SK-N-DZ (cell line): ENCODE results near the gene CCDC190.
"Not testable (repeated sequence)": the region's sequence is repeated elsewhere in the genome, so short reads cannot be mapped to it uniquely, and the experiment has no call there.

ENCODE experiments used
- DNase-seq: peaks from one replicate; pipeline ENCODE4 v3.0.0-alpha.2; 2015; ENCODE audit warnings: low spot score

The CCDC190 gene

DNA sequence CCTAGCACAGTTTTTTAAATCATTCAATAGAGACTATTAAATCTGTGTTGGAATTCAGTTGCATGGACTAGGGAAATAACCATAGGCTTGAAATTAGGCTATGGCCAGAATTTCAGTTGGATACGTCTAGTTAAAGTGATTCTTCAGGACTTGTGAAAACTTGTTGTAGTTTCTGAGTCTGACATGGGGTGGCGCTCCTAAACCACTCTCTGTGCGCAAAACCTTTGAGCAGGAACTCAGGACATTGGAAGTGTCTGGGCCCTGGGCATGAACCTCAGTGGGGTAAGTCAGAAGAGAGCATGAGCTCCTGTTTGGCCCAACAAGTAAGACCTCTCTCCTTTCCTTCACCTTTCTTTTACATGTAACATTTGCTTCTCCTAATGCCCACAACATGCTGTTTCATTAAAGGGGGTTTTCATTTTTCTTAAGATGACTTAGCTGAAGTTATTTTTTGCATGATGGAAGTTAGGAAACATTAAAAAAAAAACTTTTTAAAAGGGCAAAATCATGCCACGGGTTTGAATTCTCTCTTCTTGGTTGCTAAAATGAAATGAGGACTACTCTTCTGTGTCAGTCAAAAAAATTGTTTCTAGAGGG, 17.1 kb upstream of the CCDC190 start:
- peak; percentile 73 for DNase-seq

DNA sequence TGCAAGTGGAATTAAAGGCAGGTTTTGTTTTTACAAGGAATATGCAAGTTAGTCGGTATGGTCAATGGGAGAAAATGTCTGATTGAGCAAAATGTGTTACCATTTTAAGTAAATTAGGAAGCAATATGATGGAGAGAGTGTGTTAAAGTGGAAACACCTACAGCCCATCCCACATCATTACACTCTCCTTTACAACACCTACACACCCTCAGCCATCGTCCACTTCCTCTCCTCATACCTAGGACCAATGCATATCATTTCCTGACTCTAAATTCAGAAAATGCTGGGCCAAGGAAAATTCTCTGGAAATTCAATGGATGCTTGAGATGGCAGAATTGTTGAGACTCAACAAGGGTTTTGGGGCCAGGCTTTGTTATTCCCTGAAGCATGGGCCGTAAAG, 16.4 kb upstream of the CCDC190 start:
- no peak for DNase-seq

DNA sequence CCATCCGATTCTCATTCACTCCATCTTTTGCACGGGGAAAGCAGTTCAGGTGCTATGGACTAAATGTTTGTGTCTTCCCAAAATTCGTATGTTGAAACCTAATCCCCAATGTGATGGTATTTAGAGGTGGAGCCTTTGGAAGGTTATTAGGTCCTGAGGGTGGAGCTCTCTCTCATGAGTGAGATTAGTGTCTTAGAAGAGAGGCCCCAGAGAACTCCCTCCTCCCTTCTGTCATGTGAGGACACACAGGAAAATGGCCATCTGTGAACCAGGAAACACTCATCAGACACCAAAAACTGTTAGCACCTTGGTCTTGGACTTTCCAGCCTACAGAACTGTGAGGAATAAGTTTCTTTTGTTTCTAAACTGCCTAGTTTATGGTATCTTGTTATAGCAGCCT, 15.8 kb upstream of the CCDC190 start:
- no peak for DNase-seq

DNA sequence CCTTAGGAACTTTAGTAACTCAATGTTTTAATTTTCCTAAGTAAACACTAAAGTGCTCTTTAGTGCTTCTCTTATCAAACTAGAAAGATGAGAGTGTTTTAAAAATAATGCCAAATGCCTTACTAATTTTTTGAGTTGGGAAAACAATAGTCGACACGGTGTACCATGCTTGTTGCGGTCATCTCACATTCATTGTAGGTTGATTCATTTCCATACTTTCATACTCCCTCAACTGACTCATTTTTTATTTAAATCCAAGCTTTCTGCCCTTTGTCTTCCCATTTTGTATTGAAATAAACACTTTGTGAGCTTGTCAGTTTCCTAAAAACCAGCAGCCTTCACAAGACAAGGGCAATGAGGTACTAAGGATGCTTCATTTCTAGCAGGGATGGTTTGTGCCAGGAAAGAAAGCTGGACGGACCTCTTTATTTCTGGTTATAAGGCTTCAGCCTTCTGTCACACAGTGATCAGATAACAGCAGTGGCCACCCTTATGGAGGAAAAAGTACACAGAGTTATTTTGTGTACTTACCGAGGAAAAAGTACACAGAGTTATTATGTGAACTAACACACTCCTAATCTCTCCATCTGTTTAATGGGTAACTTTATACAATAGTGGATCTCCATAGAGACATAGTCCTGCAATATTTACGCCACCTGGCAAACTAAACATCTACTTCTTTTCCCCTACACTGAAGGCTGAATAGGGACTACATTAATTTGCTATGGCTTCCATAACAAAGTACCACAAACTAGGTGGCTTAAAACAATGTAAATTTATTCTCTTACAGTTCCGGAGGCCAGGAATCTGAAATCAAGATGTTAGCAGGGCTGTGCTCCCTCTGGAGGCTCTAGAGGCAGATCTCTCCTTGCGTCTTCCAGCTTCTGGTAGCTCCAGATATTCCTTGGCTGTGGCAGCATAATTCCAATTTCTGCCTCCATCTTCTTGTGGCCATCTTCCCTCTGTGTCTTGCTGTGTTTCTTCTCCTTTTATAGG, 13.0 kb upstream of the CCDC190 start:
- no peak for DNase-seq

DNA sequence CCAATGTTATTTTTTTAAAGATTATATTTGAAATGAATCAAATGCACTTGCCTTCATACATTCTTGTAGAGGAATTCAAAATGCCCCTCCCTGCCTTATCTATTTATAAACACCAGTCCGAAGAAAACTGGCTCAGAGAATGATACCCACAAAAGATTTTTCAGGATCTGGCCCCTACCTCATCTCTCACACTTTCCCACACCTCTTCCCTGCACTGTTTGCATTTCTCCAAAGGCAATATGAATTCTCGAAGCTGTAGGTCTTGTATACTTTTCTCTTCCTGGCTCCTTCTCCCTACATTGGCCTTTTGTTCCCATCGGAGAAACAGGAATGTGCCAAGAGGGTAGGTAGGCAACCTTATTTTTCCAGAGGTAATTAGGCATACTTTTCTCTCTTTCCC, 12.0 kb upstream of the CCDC190 start:
- DNase-seq, result no peak

DNA sequence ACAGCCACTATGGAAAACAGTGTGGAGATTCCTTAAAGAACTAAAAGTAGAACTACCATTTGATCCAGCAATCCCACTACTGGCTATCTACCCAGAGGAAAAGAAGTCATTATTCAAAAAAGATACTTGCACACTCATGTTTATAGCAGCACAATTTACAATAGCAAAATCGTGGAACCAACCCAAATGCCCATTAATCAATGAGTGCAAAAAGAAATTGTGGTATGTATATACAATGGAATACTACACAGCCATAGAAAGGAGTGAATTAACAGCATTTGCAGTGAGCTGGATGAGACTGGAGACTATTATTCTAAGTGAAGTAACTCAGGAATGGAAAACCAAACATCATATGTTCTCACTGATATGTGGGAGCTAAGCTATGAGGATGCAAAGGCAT, 10.4 kb upstream of the CCDC190 start:
- DNase-seq, result not testable (repeated sequence)

DNA sequence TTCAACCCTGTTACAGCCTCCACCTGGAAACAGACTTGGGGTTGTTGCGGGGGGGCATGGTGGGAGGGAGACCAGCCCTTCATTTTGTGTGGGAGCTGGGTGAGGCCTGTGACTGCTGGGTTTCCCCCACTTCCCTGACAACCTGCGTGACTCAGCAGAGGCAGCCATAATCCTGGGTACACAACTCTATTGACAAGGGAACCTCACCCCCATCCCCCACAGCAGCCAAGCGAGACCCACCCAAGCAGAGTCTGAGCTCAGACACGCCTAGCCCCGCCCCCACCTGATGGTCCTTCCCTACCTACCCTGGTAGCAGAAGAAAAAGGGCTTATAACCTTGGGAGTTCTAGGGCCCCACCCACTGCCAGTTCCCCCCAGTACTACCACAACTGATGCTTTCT, 8.0 kb upstream of the CCDC190 start:
- no peak for DNase-seq

DNA sequence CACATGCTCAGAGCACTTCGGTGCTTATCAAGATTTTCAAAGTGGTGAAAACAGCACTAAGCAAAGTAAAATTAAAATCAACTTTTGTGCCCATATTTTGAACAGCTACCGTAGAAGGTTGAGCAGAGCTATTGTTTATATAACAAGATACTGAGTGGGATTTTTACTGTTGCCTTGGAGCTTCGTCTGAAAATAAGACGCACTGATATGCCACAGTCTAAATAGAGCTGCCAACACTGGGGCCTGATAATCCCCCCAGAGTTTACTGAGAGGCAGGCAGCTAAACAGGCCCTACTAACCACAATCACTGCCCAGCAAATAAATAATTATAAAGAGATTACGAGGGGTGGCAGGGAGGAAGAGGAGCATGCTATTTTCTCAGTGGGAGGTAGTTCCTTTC, 650 bp upstream of the CCDC190 start:
- DNase-seq, result no peak

DNA sequence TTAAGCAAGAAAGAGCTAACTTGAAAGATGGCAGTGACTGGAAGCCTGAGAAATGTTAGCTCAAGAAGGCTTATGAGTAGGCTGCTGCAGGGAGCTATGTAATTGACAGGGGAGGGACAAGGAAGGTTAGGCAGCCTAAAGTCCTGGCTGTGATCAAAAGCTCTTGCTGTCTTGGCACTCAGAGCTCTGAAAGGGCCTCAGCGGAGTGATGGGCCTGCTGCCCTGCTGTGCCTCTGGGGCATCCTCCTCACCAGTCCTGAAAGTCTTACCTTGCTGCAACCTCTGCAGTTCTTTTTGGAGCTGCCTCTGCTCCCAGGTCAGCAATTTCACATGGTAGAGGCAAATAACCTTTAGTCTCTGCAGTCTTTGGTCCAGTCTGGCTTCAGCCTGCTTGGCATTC, 1.8 kb downstream of the CCDC190 start:
- DNase-seq, result no peak

DNA sequence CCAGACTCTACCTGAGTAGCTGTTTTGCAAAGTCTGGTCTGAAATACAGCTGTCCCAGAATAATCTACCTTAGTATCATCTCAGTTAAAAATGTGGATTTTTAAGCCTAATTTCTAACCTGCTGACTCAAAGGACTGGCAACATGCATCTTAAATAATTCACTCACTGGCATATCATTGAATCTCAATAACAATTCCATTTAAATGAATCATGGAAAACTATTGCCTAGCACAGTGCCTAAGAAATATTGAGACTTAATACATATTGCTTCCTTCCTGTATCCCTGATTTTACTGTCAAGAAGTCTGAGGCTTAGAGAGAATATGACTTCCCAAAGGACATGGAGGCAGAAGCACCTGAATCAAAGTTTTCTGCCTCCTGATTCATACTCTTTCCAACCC, 3.1 kb downstream of the CCDC190 start:
- no peak for DNase-seq

DNA sequence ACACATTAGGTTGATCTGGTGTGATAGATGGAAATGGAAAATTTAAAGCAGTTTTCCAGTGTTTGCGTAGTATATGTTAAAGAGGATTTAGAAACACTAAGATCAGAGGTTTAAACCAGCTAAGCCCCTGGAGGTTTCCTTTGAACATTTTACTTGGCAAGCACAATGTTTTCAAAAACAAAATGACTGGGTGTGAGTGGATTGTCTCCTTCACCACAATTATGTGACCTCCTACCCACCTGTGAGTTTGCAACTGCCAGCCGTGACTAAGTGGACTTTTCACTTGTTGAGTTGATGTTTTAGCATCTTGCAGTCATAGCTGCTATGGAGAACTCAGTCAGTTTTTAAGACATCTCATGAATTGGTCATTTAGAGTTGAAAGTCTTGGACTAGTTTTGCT, 4.7 kb downstream of the CCDC190 start:
- no peak for DNase-seq

DNA sequence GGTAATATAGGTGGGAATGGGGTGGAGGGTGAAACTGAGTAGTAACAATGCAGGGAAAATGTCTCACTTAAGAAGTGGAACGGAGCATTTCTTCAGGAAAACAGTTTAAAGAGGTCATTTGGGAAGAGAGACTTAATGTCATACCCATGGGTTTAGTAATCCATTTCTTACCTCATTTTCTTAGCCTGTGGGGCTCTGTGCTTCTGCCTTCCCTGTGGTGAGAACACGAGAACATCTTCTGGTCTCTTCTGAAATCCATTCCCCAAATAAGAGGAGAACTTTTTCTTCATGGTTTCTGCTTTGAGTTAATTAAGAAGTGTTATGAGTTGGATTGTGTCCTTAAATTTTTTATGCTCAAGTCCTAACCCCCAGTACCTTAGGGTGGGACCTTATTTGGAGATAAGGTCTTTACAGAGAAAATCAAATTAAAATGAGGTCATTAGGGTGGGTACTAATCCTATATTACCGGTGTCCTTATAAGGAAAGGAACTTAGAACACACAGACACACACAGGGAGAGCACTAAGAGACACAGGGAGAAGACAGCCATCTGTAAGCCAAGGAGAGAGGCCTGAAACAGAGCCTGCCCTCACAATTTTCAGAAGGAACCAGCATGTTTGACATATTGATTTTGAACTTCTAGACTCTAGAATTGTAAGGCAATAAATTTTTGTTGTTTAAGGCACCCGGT, 5.4 kb downstream of the CCDC190 start:
- peak; percentile 54 for DNase-seq

DNA sequence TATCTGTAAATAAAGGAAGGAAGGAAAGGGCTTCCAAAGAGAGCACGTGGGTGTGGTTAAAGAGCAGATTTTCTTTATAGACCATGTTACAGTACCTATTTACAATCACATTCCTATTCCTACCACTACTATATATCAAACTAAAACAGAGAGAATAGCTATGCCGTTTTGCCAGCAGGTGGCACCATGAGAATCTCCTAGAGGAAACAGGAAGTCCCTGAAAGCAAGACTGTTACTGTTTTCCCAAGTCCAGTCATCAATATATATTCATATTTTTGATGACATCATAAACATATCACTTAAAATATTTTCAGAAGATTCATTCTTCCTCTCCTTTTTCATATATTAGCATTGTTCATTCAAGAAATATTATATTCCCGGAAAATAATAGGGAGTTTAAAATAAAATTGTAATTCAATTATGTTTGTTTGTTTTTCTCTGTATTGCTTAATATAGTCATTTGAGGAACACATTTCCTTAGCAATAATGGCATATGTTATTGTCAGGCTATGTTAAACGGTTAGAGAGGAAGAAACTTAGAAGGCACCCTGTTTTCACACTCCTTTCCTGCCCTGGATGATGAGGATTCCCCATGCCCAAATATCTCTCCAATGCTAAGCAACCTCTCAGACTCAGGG, 6.6 kb downstream of the CCDC190 start:
- peak; percentile 82 for DNase-seq

DNA sequence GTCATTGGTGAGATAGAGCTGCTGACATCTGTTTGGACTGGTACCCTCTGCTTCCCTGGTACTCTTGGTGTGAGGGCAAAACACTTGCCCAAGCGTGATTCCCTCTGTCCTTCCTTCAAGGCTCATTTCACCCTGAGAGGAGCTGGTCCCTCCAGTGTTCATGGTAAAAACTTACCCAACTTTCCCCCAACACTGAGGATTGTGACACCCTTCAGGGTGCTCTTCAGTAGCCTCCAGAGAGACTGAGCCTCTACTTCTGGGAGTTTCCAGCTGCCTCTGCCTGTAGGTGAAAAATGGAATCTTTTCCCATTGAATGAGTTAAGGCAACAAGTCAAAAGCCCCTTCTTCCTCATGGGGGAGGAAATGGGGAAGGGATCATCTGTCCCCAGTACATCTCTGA, 9.6 kb downstream of the CCDC190 start:
- no peak for DNase-seq

DNA sequence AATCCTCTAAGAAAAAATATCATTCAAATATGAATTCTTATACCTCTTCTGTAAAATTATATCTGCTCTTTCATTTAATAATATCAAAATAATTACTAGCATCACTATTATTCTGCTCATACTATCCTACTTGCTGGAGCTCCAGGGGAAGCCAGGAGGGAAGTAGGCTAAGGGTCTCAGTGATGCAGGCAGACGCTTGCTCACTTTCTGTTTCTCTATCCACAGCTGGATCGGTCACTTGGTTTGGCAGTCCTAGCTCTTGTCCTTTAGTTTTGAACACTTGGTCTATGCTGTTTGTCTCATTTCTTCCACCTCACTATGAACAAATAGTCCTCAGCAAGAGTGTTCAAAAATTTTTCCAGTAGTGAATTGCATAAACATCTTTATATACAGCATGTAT, 11.3 kb downstream of the CCDC190 start:
- DNase-seq, result no peak

DNA sequence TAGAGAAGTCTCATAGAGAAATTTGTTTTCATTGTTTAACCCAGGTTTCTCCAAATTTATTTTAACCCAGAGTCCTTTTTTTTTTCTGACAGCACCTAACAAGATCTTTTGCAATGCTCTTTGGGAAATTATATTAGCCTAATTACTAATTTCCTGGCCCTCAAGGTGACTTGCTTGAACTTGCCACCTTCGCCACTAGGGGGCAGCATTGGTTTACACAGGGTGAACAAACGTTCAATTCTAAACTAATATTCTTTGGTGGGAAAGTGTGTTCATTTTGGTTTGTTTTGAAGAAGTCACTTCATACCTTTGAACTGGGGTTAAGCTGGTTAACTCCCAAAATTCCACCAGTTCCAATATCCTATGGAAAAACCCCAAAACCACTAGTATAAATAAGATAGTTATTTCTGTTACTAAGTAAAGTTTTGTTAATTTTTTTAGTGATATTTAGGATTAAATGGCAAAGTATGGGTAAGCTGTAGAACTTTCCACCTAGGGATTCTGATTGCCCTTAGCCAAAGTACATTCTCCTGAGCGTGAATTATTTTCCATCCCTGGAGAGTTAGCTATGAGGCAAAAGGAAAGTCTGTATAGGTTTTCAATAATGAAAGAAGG, 13.0 kb downstream of the CCDC190 start:
- DNase-seq, result peak; percentile 71

DNA sequence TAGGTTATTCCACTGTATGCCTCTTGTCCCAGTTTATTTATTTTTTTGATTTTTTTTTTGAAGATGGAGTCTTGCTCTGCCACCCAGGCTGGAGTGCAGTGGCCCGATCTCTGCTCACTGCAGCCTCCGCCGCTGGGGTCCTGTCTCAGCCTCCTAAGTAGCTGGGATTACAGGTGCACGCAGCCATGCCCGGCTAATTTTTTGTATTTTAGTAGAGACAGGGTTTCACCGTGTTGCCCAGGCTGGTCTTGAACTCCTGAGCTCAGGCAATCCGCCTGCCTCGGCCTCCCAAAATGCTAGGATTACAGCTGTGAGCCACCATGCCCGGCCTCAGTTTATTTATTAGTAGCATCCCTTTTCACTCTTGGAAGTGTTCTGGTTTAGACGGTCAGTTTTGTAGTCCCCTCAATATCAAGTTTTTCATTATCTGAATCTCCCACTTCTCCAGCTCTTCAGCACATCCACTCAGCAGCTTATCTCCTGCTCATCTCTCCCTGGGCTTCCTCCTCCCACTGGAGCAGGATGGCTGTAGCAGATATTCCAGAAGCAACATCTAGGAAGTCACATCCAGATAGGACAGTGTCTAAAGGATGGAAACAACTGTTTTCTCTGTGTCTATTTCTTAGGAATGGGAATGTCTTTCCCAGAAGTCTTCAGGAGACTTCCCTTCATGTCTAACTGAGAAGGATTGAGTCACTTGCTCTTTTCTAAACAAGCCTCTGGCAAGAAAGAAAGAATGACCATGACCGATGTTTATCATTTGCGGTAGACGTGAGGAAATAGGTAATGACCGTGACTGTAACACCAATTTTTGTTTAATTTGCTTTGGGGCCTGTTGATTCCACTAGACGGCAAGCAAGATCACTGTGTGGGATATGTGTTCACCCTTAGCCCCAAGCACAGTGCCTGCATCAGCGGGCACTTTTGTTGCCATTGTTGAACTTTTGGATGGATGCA, 14.4 kb downstream of the CCDC190 start:
- peak; percentile 67 for DNase-seq

DNA sequence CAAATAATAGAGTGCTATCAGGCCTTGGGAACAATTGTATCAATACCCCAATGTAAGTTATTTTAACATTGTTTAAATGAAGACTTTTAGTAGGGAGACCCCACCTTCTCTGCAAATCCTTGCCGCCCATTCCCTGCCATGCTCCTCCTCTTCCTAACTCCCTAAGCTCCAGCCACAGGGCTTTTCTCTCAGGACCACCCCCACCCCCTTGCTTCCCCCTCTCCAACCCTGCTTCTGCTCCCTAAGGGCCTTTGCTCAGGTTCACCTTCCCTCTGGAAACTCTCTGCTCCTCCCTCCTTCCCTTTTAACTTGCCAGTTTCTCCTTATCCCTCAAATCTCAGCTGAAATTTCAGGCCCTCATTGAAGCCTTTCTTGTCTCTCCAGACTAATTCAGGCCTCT, 16.8 kb downstream of the CCDC190 start:
- no peak for DNase-seq

DNA sequence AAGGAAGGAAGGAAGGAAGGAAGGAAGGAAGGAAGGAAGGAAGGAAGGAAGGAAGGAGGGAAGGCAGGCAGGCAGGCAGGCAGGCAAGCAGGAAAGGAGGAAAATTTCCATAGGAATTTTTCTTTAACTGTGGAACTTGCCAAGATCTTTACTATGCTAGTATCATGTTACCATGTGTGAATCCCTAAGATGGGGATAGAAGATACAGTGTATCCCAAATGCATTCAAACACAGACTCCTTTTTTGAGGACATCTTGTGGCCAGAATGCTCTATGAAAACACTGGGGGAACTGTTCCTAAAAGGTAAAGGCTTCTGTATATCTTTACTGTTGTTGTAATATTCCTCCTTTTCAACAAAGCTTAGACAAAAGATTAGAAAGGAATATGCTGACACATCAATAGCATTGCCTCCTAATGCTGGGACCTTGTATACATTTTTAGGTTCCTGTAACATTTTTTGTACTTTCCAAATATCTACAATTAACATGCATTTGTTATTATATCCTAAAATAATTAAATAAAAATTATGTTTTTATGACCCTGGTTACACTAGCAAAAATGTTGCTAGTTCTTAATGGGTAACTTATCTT, 20.6 kb downstream of the CCDC190 start:
- no peak for DNase-seq

DNA sequence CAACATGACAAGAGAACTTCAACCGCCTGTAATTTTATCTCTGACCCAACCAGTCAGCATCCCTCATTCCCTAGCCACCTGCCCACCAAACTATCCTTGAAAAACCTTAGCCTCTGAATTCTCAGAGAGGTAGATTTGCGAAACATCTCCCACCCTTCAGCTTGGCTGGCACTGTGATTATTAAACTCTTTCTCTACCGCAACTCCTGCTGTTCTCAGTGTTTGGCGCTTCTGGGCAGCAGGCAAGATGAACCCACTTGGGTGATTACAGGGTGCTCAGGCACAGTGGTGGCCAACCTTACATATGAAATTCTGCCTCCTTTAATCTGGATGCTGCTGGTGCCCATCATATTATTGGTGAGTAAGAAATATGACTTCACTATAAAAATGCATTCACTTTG, 22.1 kb downstream of the CCDC190 start:
- DNase-seq, result no peak
